ENCODE results near the gene PIP5KL1.

DNA sequence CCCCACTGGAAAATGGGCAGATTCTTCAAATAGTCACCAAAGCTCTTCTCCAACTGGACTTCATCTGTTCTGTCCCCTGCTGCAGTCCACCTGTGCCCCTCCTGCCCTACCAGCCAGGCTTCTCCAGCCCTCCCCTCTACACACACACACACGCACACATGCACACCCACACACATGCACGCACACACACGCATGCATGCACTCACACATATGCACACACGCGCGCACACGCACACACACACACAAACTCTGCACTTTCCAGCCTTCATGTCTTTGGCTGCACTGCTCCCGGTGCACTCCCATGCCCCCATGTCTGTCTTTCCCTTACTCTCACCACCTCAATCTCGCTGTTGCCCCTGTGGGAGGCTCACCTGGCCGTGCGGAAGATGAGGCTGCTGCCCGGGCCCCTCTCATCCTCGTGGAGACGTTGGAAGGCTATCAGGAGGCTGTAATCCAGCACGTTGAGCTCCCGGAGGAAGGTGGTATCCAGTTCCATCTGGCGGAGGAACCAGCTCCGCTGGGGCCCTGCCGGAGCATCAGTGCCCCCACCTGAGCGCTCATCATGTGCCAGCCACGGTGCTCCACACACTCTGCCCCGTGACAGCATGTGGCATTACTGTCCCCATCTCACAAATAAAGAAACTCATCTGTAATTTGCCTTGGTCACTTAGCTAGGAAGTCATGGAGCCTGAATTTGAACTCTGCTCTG lies 5.7 kb downstream of the PIP5KL1 start:
- TF ChIP-seq SP1 (IDR thresholded peaks at IDR 0.05) (no peak), FOXM1 (IDR thresholded peaks at IDR 0.05; ENCODE audit: borderline replicate concordance) (no peak), FOXK2 (IDR thresholded peaks at IDR 0.05) (no peak), ELF4 (IDR thresholded peaks at IDR 0.05) (no peak)
